ENCODE results near the gene ABLIM3. TPM values are rescaled to one million over a fixed set of nuclear protein-coding genes. Genes with fewer than 3 reads are reported as not detected.
"Not testable (repeated sequence)": the region's sequence is repeated elsewhere in the genome, so short reads cannot be mapped to it uniquely, and the experiment has no call there.

Gene ABLIM3
- total RNA-seq, 2 experiments from 2014 or later = not detected

GRCh38 chr5:149271195-149271715 is 130.0 kb downstream of the ABLIM3 start:
- H3K4me1 ChIP-seq (ENCODE audit: insufficient read depth, low read length, poor library complexity, severe bottlenecking) = no peaks in the 10 kb centered on the region
- H3K4me3 ChIP-seq (ENCODE audit: low read depth, low read length, poor library complexity, severe bottlenecking) = no peak overlapping the region
- no peaks in the 10 kb centered on the region for H3K9me2 ChIP-seq (ENCODE audit: insufficient read depth, low read length)
- TF ChIP-seq CTCF (conservative IDR thresholded peaks at IDR 0.05; ENCODE audit: low read length) (no peak), EZH2phosphoT487 (IDR thresholded peaks at IDR 0.05; ENCODE audit: borderline replicate concordance, low read depth, low read length) (no peak)
- intact Hi-C loops (cut with micrococcal nuclease; ENCODE audit: unreplicated experiment) = no loop called here
- H3K27ac ChIP-seq (ENCODE audit: low read depth, low read length, poor library complexity, severe bottlenecking) = no peak overlapping the region
- no peak overlapping the region for H3K4me2 ChIP-seq (ENCODE audit: low read length)
- H4K20me1 ChIP-seq (ENCODE audit: insufficient read depth, low read length) = no peaks in the 10 kb centered on the region
- H3K36me3 ChIP-seq (ENCODE audit: insufficient read depth, low read length) = no peaks in the 10 kb centered on the region
- ChIA-PET POLR2A (no interaction called here), CTCF (ENCODE audit: unreplicated experiment) (no interaction called here)
- no peak overlapping the region for H2AFZ ChIP-seq (ENCODE audit: low read length)
- H3K79me2 ChIP-seq (ENCODE audit: insufficient read depth, low read depth, low read length) = no peaks in the 10 kb centered on the region
- BruUV-seq (replicated peaks) = no TSS peak
- H3K9me3 ChIP-seq (ENCODE audit: low read length) = no peaks in the 10 kb centered on the region
- DNase-seq (ENCODE audit: low spot score) = no peak

- Histone ChIP-seq H3K9me2 (ENCODE audit: insufficient read depth, low read length) (no peaks in the 10 kb centered on the region), H3K4me3 (ENCODE audit: low read depth, low read length, poor library complexity, severe bottlenecking) (no peak within 1 kb of the TSS), H3K36me3 (ENCODE audit: insufficient read depth, low read length) (no peaks in the 10 kb centered on the region), H3K4me2 (ENCODE audit: low read length) (no peak within 1 kb of the TSS), H3K27ac (ENCODE audit: low read depth, low read length, poor library complexity, severe bottlenecking) (no peak within 1 kb of the TSS), H3K4me1 (ENCODE audit: insufficient read depth, low read length, poor library complexity, severe bottlenecking) (no peaks in the 10 kb centered on the region), H2AFZ (ENCODE audit: low read length) (no peak within 1 kb of the TSS), H4K20me1 (ENCODE audit: insufficient read depth, low read length) (no peaks in the 10 kb centered on the region), H3K9me3 (ENCODE audit: low read length) (no peaks in the 10 kb centered on the region), H3K79me2 (ENCODE audit: insufficient read depth, low read depth, low read length) (no peaks in the 10 kb centered on the region)
- ChIA-PET POLR2A (no interaction called here), CTCF (ENCODE audit: unreplicated experiment) (no interaction called here)
- TF ChIP-seq CTCF (conservative IDR thresholded peaks at IDR 0.05; ENCODE audit: low read length) = no peak
- no peak for TF ChIP-seq EZH2phosphoT487 (IDR thresholded peaks at IDR 0.05; ENCODE audit: borderline replicate concordance, low read depth, low read length)
- no peak for DNase-seq (ENCODE audit: low spot score)
- intact Hi-C loops (cut with micrococcal nuclease; ENCODE audit: unreplicated experiment) = no loop called here
- no TSS peak for BruUV-seq (replicated peaks)
Observed at GRCh38 chr5:149271716-149272563, 130.6 kb downstream of the ABLIM3 start, which contains the start of gene AFAP1L1. Gene AFAP1L1, plus strand, starts transcription at chr5:149271859. Its CDS starts 110 bp downstream, at chr5:149271969.

GRCh38 chr5:149272781-149273180 is 131.5 kb downstream of the ABLIM3 start:
- H2AFZ ChIP-seq (ENCODE audit: low read length); CTCF ChIA-PET (ENCODE audit: unreplicated experiment); H3K79me2 ChIP-seq (ENCODE audit: insufficient read depth, low read depth, low read length); H3K27ac ChIP-seq (ENCODE audit: low read depth, low read length, poor library complexity, severe bottlenecking); H3K9me3 ChIP-seq (ENCODE audit: low read length); H3K36me3 ChIP-seq (ENCODE audit: insufficient read depth, low read length); DNase-seq (ENCODE audit: low spot score); H3K9me2 ChIP-seq (ENCODE audit: insufficient read depth, low read length); BruUV-seq (replicated peaks); POLR2A ChIA-PET; H3K4me1 ChIP-seq (ENCODE audit: insufficient read depth, low read length, poor library complexity, severe bottlenecking); H3K4me2 ChIP-seq (ENCODE audit: low read length); H4K20me1 ChIP-seq (ENCODE audit: insufficient read depth, low read length); H3K4me3 ChIP-seq (ENCODE audit: low read depth, low read length, poor library complexity, severe bottlenecking); intact Hi-C loops (cut with micrococcal nuclease; ENCODE audit: unreplicated experiment): not testable (repeated sequence)

Measured in OCI-LY7 (cell line).